HL-60 (cell line): ENCODE data around the gene SPTB.
"Not testable (repeated sequence)": the region's sequence is repeated elsewhere in the genome, so short reads cannot be mapped to it uniquely, and the experiment has no call there.

Experiments
- DNase-seq, 2 experiments: peaks; one replicate each; pipeline ENCODE4 v3.0.0-alpha.2; 2010 to 2020; ENCODE audit warnings: low read depth in 1 of 2, low spot score in 1 of 2
- H3K27ac ChIP-seq: fragments of 250-450 bp; sonication (Bioruptor Pico); replicated peaks from 2 replicates; pipeline ENCODE4 v1.5.1; 2020; ENCODE audit warnings: mild to moderate bottlenecking, moderate library complexity
- H3K27me3 ChIP-seq: fragments of 250-450 bp; sonication (Bioruptor Pico); 2 replicates; pipeline ENCODE4 v1.5.1; 2021; ENCODE audit warnings: mild to moderate bottlenecking, moderate library complexity; ENCODE audit not compliant: insufficient read depth, poor library complexity, severe bottlenecking
- H3K4me3 ChIP-seq: replicated peaks from 2 replicates; pipeline ENCODE4 v1.5.1; 2011; ENCODE audit warnings: mild to moderate bottlenecking, control low read depth, low read length; ENCODE audit not compliant: insufficient read depth
- CTCF ChIP-seq: IDR thresholded peaks from one replicate; pipeline ENCODE4 v1.5.1; 2011; ENCODE audit warnings: low read length, control low read depth, inconsistent platforms; ENCODE audit not compliant: insufficient read depth
- GABPA ChIP-seq: IDR thresholded peaks from 2 replicates; pipeline ENCODE4 v1.6.1; 2012; ENCODE audit warnings: low read depth
- POLR2AphosphoS5 ChIP-seq: IDR thresholded peaks from 2 replicates; pipeline ENCODE4 v1.6.1; 2012; ENCODE audit warnings: low read depth
- REST ChIP-seq: IDR thresholded peaks from 2 replicates; pipeline ENCODE4 v1.6.1; 2012; ENCODE audit warnings: low read depth; ENCODE audit not compliant: insufficient replicate concordance
- SPI1 ChIP-seq: IDR thresholded peaks from 2 replicates; pipeline ENCODE4 v1.6.1; 2012; ENCODE audit warnings: low read depth, mild to moderate bottlenecking, borderline replicate concordance

SPTB gene

GRCh38 chr14:64918216-64918615 lies 38.5 kb upstream of the SPTB start:
- TF ChIP-seq CTCF (no peak), SPI1 (no peak), REST (no peak), GABPA (no peak), POLR2AphosphoS5 (no peak)
- Histone ChIP-seq H3K27me3 (no peaks in the 10 kb centered on the region), H3K27ac (no peak overlapping the region), H3K4me3 (no peak overlapping the region)
- no peak for DNase-seq

GRCh38 chr14:64915797-64916196 lies 36.1 kb upstream of the SPTB start:
- Histone ChIP-seq H3K4me3 (no peak overlapping the region), H3K27ac (no peak overlapping the region), H3K27me3 (no peaks in the 10 kb centered on the region)
- TF ChIP-seq SPI1 (peak; percentile 46; the same call in 1 of the 2 replicates), POLR2AphosphoS5 (no peak)
- DNase-seq: peak; percentile 41 to 69

GRCh38 chr14:64915029-64915424 lies 35.3 kb upstream of the SPTB start:
- TF ChIP-seq CTCF (no peak), REST (no peak), SPI1 (no peak), GABPA (no peak), POLR2AphosphoS5 (no peak)
- H3K27ac ChIP-seq: peak overlapping the region; percentile 92
- peak overlapping the region; percentile 72 for H3K4me3 ChIP-seq
- no peak for DNase-seq
- H3K27me3 ChIP-seq: no peaks in the 10 kb centered on the region

GRCh38 chr14:64914237-64915028 lies 34.7 kb upstream of the SPTB start, which contains the start of gene CHURC1:
CHURC1 (plus strand) TSS chr14:64914455; CDS start chr14:64914496, 41 bp downstream.
- Histone ChIP-seq H3K4me3 (peak within 1 kb of the TSS; percentile 72), H3K27me3 (no peaks in the 10 kb centered on the region), H3K27ac (peak within 1 kb of the TSS; percentile 92)
- TF ChIP-seq GABPA (no peak), CTCF (no peak), REST (no peak), POLR2AphosphoS5 (peak; percentile 78), SPI1 (no peak)
- DNase-seq: peak; percentile 87 to 94

GRCh38 chr14:64913477-64913876 lies 33.8 kb upstream of the SPTB start:
- not testable (repeated sequence) for H3K27me3 ChIP-seq, H3K27ac ChIP-seq, DNase-seq, H3K4me3 ChIP-seq
